Trophoblast cell (in vitro differentiated cells and primary cell): Measurements from ENCODE around the gene THSD4.

Experiments
- DNase-seq, 2 donors: peaks; one replicate each; pipeline ENCODE4 v3.0.0-alpha.2; 2016
- H2AFZ ChIP-seq: 2 replicates; pipeline ENCODE4 v1.6.1; 2013; ENCODE audit warnings: low read length, moderate library complexity, mild to moderate bottlenecking; ENCODE audit not compliant: insufficient read depth, poor library complexity
- H2AK5ac ChIP-seq: 2 replicates; pipeline ENCODE4 v1.6.1; 2013; ENCODE audit warnings: mild to moderate bottlenecking, low read length
- H2BK120ac ChIP-seq: 2 replicates; pipeline ENCODE4 v1.6.1; 2013; ENCODE audit warnings: low read length, mild to moderate bottlenecking, moderate library complexity; ENCODE audit not compliant: insufficient read depth, poor library complexity
- H2BK12ac ChIP-seq: 2 replicates; pipeline ENCODE4 v1.6.1; 2013; ENCODE audit warnings: mild to moderate bottlenecking, low read length, moderate library complexity
- H2BK5ac ChIP-seq: 2 replicates; pipeline ENCODE4 v1.6.1; 2013; ENCODE audit warnings: low read length, low read depth, moderate library complexity, mild to moderate bottlenecking; ENCODE audit not compliant: poor library complexity
- H3K14ac ChIP-seq: 2 replicates; pipeline ENCODE4 v1.6.1; 2013; ENCODE audit warnings: mild to moderate bottlenecking, low read length
- H3K18ac ChIP-seq: 2 replicates; pipeline ENCODE4 v1.6.1; 2013; ENCODE audit warnings: mild to moderate bottlenecking, low read length
- H3K23ac ChIP-seq: 2 replicates; pipeline ENCODE4 v1.6.1; 2013; ENCODE audit warnings: low read length
- H3K27ac ChIP-seq: 2 replicates; pipeline ENCODE4 v1.5.1; 2013; ENCODE audit warnings: low read depth, mild to moderate bottlenecking, inconsistent platforms, low read length, moderate library complexity
- H3K27me3 ChIP-seq: 2 replicates; pipeline ENCODE4 v1.6.1; 2013; ENCODE audit warnings: inconsistent platforms, mild to moderate bottlenecking, low read length, moderate library complexity; ENCODE audit not compliant: insufficient read depth
- H3K36me3 ChIP-seq, 2 experiments: 1 replicate in 1 of 2; 2 replicates in 1 of 2; pipeline ENCODE4 v1.6.1; 2013; ENCODE audit warnings: low read length in 2 of 2, mild to moderate bottlenecking in 2 of 2, moderate library complexity in 1 of 2; ENCODE audit not compliant: insufficient read depth in 2 of 2, control insufficient read depth in 1 of 2
- H3K4ac ChIP-seq: 2 replicates; pipeline ENCODE4 v1.6.1; 2013; ENCODE audit warnings: low read depth, mild to moderate bottlenecking, low read length, moderate library complexity
- H3K4me1 ChIP-seq, 2 experiments: 1 replicate in 1 of 2; 2 replicates in 1 of 2; pipeline ENCODE4 v1.6.1; 2013; ENCODE audit warnings: low read length in 2 of 2, mild to moderate bottlenecking in 2 of 2, moderate library complexity in 1 of 2; ENCODE audit not compliant: insufficient read depth in 2 of 2, control insufficient read depth in 1 of 2
- H3K4me2 ChIP-seq: 2 replicates; pipeline ENCODE4 v1.6.1; 2013; ENCODE audit warnings: inconsistent platforms, mild to moderate bottlenecking, low read length, moderate library complexity
- H3K4me3 ChIP-seq: 2 replicates; pipeline ENCODE4 v1.5.1; 2013; ENCODE audit warnings: mild to moderate bottlenecking, low read depth, low read length, inconsistent platforms
- H3K79me1 ChIP-seq: one replicate; pipeline ENCODE4 v1.6.1; 2013; ENCODE audit warnings: low read length
- H3K79me2 ChIP-seq: 2 replicates; pipeline ENCODE4 v1.6.1; 2013; ENCODE audit warnings: low read length, mild to moderate bottlenecking; ENCODE audit not compliant: control insufficient read depth, insufficient read depth, poor library complexity
- H3K9ac ChIP-seq: 2 replicates; pipeline ENCODE4 v1.6.1; 2013; ENCODE audit warnings: mild to moderate bottlenecking, low read length
- H3K9me3 ChIP-seq: 2 replicates; pipeline ENCODE4 v1.6.1; 2013; ENCODE audit warnings: low read depth, mild to moderate bottlenecking, control low read depth, inconsistent platforms, low read length; ENCODE audit not compliant: insufficient read depth
- H4K12ac ChIP-seq: 2 replicates; pipeline ENCODE4 v1.6.1; 2013; ENCODE audit warnings: low read depth, mild to moderate bottlenecking, low read length, moderate library complexity
- H4K8ac ChIP-seq: 2 replicates; pipeline ENCODE4 v1.6.1; 2013; ENCODE audit warnings: low read depth, mild to moderate bottlenecking, low read length, moderate library complexity
- H4K91ac ChIP-seq: one replicate; pipeline ENCODE4 v1.6.1; 2013; ENCODE audit warnings: low read depth, mild to moderate bottlenecking, low read length, moderate library complexity
- WGBS: extraction: QIAGEN DNeasy Blood & Tissue Kit; methylation state at CpG from one replicate; pipeline ENCODE4 v1.1.7; 2013; ENCODE audit warnings: missing lambda C conversion rate; ENCODE audit not compliant: insufficient read length, insufficient coverage; ENCODE audit errors: extremely low coverage; 5-methylcytosine and 5-hydroxymethylcytosine counted together

Gene THSD4

GRCh38 chr15:71350622-71351378, 235.5 kb downstream of the THSD4 start:
- H3K4ac ChIP-seq: no peak overlapping the region
- H2BK12ac ChIP-seq: no peak overlapping the region
- H2AFZ ChIP-seq: no peak overlapping the region
- no peak overlapping the region for H3K27ac ChIP-seq
- WGBS: no CpG with 5 or more reads among the region's 7 CpGs
- H2AK5ac ChIP-seq: no peak overlapping the region
- H3K4me2 ChIP-seq: no peak overlapping the region
- H4K91ac ChIP-seq: no peak overlapping the region
- no peak overlapping the region for H4K12ac ChIP-seq
- no peak overlapping the region for H4K8ac ChIP-seq
- no peaks in the 10 kb centered on the region for H3K27me3 ChIP-seq
- no peaks in the 10 kb centered on the region for H3K36me3 ChIP-seq
- H3K79me1 ChIP-seq: no peaks in the 10 kb centered on the region
- no peak overlapping the region for H2BK5ac ChIP-seq
- no peak overlapping the region for H3K14ac ChIP-seq
- no peak overlapping the region for H3K9ac ChIP-seq
- H3K4me1 ChIP-seq: no peaks in the 10 kb centered on the region
- no peaks in the 10 kb centered on the region for H3K79me2 ChIP-seq
- H3K18ac ChIP-seq: no peak overlapping the region
- no peak for DNase-seq
- H3K23ac ChIP-seq: no peak overlapping the region
- no peak overlapping the region for H3K4me3 ChIP-seq
- H2BK120ac ChIP-seq: no peak overlapping the region
- H3K9me3 ChIP-seq: no peaks in the 10 kb centered on the region

- Histone ChIP-seq H3K14ac (no peak overlapping the region), H3K4me1 (no peaks in the 10 kb centered on the region), H3K27ac (no peak overlapping the region), H3K27me3 (no peaks in the 10 kb centered on the region), H4K91ac (no peak overlapping the region), H3K9me3 (peaks cover 3% of the 10 kb centered on the region), H2AK5ac (no peak overlapping the region), H2AFZ (no peak overlapping the region), H2BK12ac (no peak overlapping the region), H3K79me1 (no peaks in the 10 kb centered on the region), H3K4me3 (no peak overlapping the region), H2BK120ac (no peak overlapping the region), H3K79me2 (no peaks in the 10 kb centered on the region), H3K9ac (no peak overlapping the region), H3K23ac (no peak overlapping the region), H2BK5ac (no peak overlapping the region), H3K4me2 (no peak overlapping the region), H3K36me3 (no peaks in the 10 kb centered on the region), H4K12ac (no peak overlapping the region), H4K8ac (no peak overlapping the region), H3K4ac (no peak overlapping the region), H3K18ac (no peak overlapping the region)
- no peak for DNase-seq
- no CpG with 5 or more reads among the region's 5 CpGs for WGBS
Observed at GRCh38 chr15:71352125-71352524, 236.9 kb downstream of the THSD4 start.

GRCh38 chr15:71352765-71353164, 237.5 kb downstream of the THSD4 start:
- no peak overlapping the region for H3K18ac ChIP-seq
- no peak overlapping the region for H4K12ac ChIP-seq
- no peak overlapping the region for H3K4me2 ChIP-seq
- DNase-seq: no peak
- H3K27me3 ChIP-seq: no peaks in the 10 kb centered on the region
- no peak overlapping the region for H3K23ac ChIP-seq
- no peaks in the 10 kb centered on the region for H3K79me2 ChIP-seq
- H2AK5ac ChIP-seq: no peak overlapping the region
- H3K4me3 ChIP-seq: no peak overlapping the region
- no peak overlapping the region for H3K14ac ChIP-seq
- no CpG with 5 or more reads among the region's 6 CpGs for WGBS
- no peak overlapping the region for H4K91ac ChIP-seq
- H2BK5ac ChIP-seq: no peak overlapping the region
- H3K9ac ChIP-seq: no peak overlapping the region
- H3K4ac ChIP-seq: no peak overlapping the region
- H2BK12ac ChIP-seq: no peak overlapping the region
- H2AFZ ChIP-seq: no peak overlapping the region
- H3K27ac ChIP-seq: no peak overlapping the region
- no peaks in the 10 kb centered on the region for H3K79me1 ChIP-seq
- no peak overlapping the region for H2BK120ac ChIP-seq
- no peaks in the 10 kb centered on the region for H3K36me3 ChIP-seq
- no peak overlapping the region for H4K8ac ChIP-seq
- no peaks in the 10 kb centered on the region for H3K4me1 ChIP-seq
- H3K9me3 ChIP-seq: peaks cover 3% of the 10 kb centered on the region

- no peak overlapping the region for H2AK5ac ChIP-seq
- H4K8ac ChIP-seq: no peak overlapping the region
- H3K9me3 ChIP-seq: peaks cover 3% of the 10 kb centered on the region
- no peaks in the 10 kb centered on the region for H3K4me1 ChIP-seq
- no peak overlapping the region for H4K12ac ChIP-seq
- no peak overlapping the region for H3K14ac ChIP-seq
- H4K91ac ChIP-seq: no peak overlapping the region
- H3K23ac ChIP-seq: no peak overlapping the region
- no peaks in the 10 kb centered on the region for H3K79me2 ChIP-seq
- H2BK120ac ChIP-seq: no peak overlapping the region
- no peak overlapping the region for H3K4me3 ChIP-seq
- no peaks in the 10 kb centered on the region for H3K79me1 ChIP-seq
- no peak for DNase-seq
- no CpG with 5 or more reads among the region's 2 CpGs for WGBS
- H2BK5ac ChIP-seq: no peak overlapping the region
- H3K18ac ChIP-seq: no peak overlapping the region
- H2AFZ ChIP-seq: no peak overlapping the region
- no peak overlapping the region for H3K27ac ChIP-seq
- H2BK12ac ChIP-seq: no peak overlapping the region
- H3K36me3 ChIP-seq: no peaks in the 10 kb centered on the region
- no peak overlapping the region for H3K4me2 ChIP-seq
- H3K27me3 ChIP-seq: no peaks in the 10 kb centered on the region
- no peak overlapping the region for H3K9ac ChIP-seq
- H3K4ac ChIP-seq: no peak overlapping the region
Observed at GRCh38 chr15:71353171-71353570, 237.9 kb downstream of the THSD4 start.
